Measurements from ENCODE around the gene MCEE. TPM values are rescaled to one million over a fixed set of nuclear protein-coding genes. Genes with fewer than 3 reads are reported as not detected.

Gene MCEE
- total and polyA plus RNA-seq, 2 donors (not counting 3 experiments of a cell fraction or from before 2014, with no cell fraction given), result 4.0 to 9.9 TPM

DNA sequence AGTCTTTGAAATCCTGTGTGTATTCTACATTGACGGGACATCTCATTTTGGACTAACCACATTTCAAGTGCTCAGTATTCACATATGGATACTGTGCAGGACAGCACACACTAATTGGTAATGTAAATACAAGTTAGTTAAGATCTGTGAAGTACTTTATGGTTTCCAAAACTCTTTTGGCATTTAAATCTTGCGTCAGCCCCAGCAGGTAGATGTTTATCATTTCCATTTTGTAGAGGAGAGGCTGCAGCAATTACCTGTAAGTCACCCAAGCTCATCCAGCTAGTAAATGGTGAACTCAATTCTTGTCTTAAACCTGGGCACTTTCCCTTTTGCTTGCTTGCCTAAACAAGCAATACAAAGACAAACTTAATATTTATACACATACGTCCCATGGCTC lies 63.2 kb downstream of the MCEE start:
- no peak overlapping the region for H3K4me3 ChIP-seq (replicated peaks in 1 of 3; ENCODE audit: insufficient read depth in 1 of 3, low read depth in 1 of 3, low read length in 3 of 3)
- FAIRE-seq, result peak; percentile 63
- H3K9ac ChIP-seq (replicated peaks; ENCODE audit: extremely low read depth, insufficient read depth, low read length), result no peak overlapping the region
- H3K4me1 ChIP-seq (ENCODE audit: control insufficient read depth, extremely low read depth, insufficient read depth, low read length), result peaks cover 23% of the 10 kb centered on the region
- dilution Hi-C loops (cut with MboI; ENCODE audit: extremely low pct_ligation_motif_present, low sequenced_read_pairs), result no loop called here
- H3K9me3 ChIP-seq (replicated peaks; ENCODE audit: control insufficient read depth, insufficient read depth, low read length), result no peaks in the 10 kb centered on the region
- H3K27me3 ChIP-seq (ENCODE audit: control insufficient read depth in 2 of 2, insufficient read depth in 2 of 2, low read length in 2 of 2), result peaks cover 8 to 15% of the 10 kb centered on the region in 2 experiments
- no peaks in the 10 kb centered on the region for H3K9me1 ChIP-seq (replicated peaks; ENCODE audit: control insufficient read depth, extremely low read depth, insufficient read depth, low read length)
- H3K27ac ChIP-seq (ENCODE audit: insufficient read depth, low read depth, low read length), result no peak overlapping the region
- no TSS peak for BruUV-seq (replicated peaks)
- peaks cover 24% of the 10 kb centered on the region for H3K79me2 ChIP-seq (ENCODE audit: control insufficient read depth, insufficient read depth, low read length)
- intact Hi-C loops (cut with micrococcal nuclease), result loop anchor here (5.0 kb wide), 2 partner anchors 160 to 810 kb away; partner anchors contain the start of genes PAIP2B and PCYOX1
- H3K4me2 ChIP-seq (ENCODE audit: insufficient read depth, low read length), result no peak overlapping the region
- POLR2A ChIA-PET, result no interaction called here
- DNase-seq (ENCODE audit: low read depth, low spot score), result no peak
- no peak overlapping the region for H2AFZ ChIP-seq (ENCODE audit: low read depth, low read length)
- no peaks in the 10 kb centered on the region for H3K36me3 ChIP-seq (ENCODE audit: control insufficient read depth in 2 of 2, extremely low read depth in 1 of 2, insufficient read depth in 2 of 2, low read length in 2 of 2)
- CTCF ChIA-PET, result no interaction called here
- H4K20me1 ChIP-seq (replicated peaks; ENCODE audit: control insufficient read depth, extremely low read depth, insufficient read depth, low read length), result no peaks in the 10 kb centered on the region
- no peak for TF ChIP-seq MAX (IDR thresholded peaks at IDR 0.05; ENCODE audit: insufficient read depth, insufficient read length)
- no peak for TF ChIP-seq MYC (IDR thresholded peaks at IDR 0.05; ENCODE audit: low read depth, low read length)
- TF ChIP-seq GATA2 (IDR thresholded peaks at IDR 0.05; ENCODE audit: insufficient read depth, insufficient read length, low read depth, low read length), result no peak
- TF ChIP-seq POLR2A (IDR thresholded peaks at IDR 0.05; ENCODE audit: low read depth, low read length), result no peak
- TF ChIP-seq EZH2 (IDR thresholded peaks at IDR 0.05; ENCODE audit: borderline replicate concordance, low read depth, low read length, severe bottlenecking), result no peak
- TF ChIP-seq JUN (IDR thresholded peaks at IDR 0.05; ENCODE audit: borderline replicate concordance, insufficient read depth, insufficient read length, low read depth), result no peak
- TF ChIP-seq POLR2AphosphoS5 (IDR thresholded peaks at IDR 0.05; ENCODE audit: insufficient read depth, low read depth, low read length), result no peak
- TF ChIP-seq FOS (IDR thresholded peaks at IDR 0.05; ENCODE audit: borderline replicate concordance, insufficient read depth, low read length), result no peak
- no peak for TF ChIP-seq CTCF (IDR thresholded peaks at IDR 0.05; ENCODE audit: extremely low read depth in 1 of 2, insufficient read depth in 1 of 2, low read depth in 1 of 2, low read length in 2 of 2)
